ENCODE measurements around the gene PRSS2.

Gene PRSS2

DNA sequence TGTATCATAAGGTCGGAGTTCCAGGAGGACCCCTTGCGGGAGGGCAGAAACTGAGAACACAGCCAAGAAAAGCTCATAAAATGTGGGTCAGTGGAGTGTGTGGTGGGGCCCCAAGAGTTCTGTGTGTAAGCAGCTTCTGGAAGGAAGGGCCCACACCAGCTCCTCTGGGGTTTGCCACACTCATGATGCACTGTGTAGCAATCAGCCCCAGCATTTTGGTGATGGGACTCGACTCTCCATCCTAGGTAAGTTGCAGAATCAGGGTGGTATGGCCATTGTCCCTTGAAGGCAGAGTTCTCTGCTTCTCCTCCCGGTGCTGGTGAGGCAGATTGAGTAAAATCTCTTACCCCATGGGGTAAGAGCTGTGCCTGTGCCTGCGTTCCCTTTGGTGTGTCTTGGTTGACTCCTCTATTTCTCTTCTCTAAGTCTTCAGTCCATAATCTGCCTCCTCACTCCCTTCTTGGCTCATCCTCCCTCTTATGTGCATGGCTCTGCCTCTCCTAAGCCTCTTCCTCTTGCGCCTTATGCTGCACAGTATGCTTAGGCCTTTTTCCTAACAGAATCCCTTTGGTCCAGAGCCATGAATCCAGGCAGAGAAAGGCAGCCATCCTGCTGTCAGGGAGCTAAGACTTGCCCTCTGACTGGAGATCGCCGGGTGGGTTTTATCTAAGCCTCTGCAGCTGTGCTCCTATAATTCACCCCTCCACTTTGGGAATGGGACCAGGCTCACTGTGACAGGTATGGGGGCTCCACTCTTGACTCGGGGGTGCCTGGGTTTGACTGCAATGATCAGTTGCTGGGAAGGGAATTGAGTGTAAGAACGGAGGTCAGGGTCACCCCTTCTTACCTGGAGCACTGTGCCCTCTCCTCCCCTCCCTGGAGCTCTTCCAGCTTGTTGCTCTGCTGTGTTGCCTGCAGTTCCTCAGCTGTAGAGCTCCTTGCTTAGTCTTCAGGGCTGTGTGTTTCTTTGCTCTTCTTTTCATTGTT lies 17.8 kb downstream of the PRSS2 start:
- no peak for DNase-seq

DNA sequence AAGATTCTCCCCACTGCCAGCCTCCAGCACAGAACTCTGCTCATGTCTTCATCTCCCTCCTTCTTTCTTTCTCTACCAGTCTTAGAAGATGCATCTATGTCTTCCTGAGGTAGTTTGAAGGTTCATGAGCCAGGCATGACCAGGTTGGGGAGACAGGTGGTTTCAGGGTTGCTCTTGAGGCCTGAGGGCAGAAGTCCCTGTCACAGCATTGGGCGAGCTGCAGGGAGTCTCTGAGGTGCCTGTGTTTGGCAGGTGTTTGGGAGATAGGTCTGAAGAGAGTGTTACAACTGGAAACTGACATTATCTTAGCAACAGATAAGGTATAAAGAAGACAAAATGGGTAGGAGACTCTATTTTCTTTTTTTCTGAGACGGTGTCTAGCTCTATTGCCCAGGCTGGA lies 18.7 kb downstream of the PRSS2 start:
- no peak for DNase-seq

DNA sequence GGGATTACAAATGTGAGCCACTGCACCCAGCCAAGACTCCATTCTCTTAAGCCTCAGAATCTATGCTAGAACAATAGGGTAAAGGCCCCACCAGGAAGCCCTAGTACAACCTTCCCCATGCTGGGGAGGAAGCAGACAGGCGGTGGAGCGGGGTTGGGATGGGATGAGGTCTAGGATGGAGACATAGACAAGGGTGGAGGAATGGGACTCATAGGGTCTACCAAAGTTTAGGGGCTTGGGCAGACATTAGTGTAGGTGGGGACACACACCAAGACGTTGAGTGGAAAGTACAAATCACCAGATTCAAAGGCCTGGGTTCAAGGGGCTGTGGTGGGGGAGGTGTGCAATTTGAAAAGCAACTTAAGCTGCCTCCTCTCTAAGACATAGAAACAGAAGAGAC lies 19.3 kb downstream of the PRSS2 start:
- DNase-seq = no peak

DNA sequence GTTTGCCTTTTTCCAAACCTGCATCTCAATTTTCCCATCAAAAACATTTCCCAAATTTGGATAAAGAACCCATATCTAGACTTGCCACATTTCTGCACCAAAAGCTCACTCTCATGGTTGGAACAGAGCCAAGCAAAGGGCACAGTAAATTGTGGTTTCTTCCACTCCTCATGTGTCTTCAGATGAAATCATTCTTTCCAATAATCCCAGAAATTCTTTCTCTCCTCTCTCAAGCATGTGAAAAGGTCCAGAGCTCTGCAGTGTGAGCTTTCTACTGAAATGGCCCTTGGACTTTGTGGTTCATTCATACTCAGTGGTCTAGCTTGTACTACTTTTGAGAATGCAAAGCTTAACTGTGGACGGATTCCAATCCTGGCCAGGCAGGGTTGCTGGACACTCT lies 19.8 kb downstream of the PRSS2 start:
- no peak for DNase-seq

DNA sequence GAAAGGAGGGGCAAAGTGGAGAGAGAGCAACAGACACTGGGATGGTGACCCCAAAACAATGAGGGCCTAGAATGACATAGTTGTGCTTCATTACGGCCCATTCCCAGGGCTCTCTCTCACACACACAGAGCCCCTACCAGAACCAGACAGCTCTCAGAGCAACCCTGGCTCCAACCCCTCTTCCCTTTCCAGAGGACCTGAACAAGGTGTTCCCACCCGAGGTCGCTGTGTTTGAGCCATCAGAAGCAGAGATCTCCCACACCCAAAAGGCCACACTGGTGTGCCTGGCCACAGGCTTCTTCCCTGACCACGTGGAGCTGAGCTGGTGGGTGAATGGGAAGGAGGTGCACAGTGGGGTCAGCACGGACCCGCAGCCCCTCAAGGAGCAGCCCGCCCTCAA lies 20.7 kb downstream of the PRSS2 start:
- DNase-seq = no peak

DNA sequence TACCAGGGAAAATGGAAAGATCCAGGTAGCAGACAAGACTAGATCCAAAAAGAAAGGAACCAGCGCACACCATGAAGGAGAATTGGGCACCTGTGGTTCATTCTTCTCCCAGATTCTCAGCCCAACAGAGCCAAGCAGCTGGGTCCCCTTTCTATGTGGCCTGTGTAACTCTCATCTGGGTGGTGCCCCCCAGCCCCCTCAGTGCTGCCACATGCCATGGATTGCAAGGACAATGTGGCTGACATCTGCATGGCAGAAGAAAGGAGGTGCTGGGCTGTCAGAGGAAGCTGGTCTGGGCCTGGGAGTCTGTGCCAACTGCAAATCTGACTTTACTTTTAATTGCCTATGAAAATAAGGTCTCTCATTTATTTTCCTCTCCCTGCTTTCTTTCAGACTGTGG lies 21.4 kb downstream of the PRSS2 start:
- no peak for DNase-seq

DNA sequence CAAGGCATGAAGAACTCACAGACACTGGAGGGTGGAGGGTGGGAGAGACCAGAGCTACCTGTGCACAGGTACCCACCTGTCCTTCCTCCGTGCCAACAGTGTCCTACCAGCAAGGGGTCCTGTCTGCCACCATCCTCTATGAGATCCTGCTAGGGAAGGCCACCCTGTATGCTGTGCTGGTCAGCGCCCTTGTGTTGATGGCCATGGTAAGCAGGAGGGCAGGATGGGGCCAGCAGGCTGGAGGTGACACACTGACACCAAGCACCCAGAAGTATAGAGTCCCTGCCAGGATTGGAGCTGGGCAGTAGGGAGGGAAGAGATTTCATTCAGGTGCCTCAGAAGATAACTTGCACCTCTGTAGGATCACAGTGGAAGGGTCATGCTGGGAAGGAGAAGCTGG lies 21.8 kb downstream of the PRSS2 start:
- DNase-seq = no peak

DNA sequence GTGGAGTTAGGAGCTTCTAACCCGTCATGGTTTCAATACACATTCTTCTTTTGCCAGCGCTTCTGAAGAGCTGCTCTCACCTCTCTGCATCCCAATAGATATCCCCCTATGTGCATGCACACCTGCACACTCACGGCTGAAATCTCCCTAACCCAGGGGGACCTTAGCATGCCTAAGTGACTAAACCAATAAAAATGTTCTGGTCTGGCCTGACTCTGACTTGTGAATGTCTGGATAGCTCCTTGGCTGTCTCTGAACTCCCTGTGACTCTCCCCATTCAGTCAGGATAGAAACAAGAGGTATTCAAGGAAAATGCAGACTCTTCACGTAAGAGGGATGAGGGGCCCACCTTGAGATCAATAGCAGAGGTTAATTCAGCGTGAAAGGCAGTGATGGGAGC lies 22.4 kb downstream of the PRSS2 start:
- DNase-seq = no peak

DNA sequence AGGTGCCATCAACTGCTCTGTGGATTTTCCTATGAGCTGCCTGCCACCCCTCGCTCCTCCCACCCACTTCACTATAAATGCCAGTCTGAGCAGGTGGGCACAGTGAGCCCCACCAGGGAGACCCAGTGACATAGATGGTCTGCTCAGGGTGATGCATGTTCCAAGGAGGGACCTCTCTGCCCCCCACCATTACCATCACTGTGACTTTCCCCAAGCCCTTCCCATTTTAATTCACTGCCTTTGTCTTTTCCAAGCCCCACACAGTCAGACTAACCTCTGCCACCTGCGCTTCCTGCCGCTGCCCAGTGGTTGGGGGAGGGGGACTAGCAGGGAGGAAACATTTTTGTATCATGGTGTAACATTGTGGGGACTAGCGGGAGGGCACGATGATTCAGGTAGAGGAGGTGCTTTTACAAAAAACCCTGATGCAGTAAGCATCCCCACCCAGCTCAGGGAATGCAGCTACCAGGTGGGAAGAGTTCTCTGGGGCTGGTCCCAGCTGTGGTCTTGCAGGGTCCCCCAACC lies 24.6 kb downstream of the PRSS2 start:
- peak; percentile 77 for DNase-seq

DNA sequence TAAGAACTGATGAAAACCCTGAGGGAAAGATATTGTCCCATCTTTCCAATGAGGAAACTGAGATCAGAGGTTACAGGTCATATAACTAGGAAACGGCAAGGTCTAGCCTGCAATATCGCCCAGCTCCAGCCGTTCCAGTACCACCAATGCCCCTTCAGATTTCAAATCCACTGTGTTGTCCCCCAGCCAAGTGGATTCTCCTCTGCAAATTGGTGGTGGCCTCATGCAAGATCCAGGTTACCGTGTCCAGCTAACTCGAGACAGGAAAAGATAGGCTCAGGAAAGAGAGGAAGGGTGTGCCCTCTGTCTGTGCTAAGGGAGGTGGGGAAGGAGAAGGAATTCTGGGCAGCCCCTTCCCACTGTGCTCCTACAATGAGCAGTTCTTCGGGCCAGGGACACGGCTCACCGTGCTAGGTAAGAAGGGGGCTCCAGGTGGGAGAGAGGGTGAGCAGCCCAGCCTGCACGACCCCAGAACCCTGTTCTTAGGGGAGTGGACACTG lies 25.3 kb downstream of the PRSS2 start:
- DNase-seq = no peak

DNA sequence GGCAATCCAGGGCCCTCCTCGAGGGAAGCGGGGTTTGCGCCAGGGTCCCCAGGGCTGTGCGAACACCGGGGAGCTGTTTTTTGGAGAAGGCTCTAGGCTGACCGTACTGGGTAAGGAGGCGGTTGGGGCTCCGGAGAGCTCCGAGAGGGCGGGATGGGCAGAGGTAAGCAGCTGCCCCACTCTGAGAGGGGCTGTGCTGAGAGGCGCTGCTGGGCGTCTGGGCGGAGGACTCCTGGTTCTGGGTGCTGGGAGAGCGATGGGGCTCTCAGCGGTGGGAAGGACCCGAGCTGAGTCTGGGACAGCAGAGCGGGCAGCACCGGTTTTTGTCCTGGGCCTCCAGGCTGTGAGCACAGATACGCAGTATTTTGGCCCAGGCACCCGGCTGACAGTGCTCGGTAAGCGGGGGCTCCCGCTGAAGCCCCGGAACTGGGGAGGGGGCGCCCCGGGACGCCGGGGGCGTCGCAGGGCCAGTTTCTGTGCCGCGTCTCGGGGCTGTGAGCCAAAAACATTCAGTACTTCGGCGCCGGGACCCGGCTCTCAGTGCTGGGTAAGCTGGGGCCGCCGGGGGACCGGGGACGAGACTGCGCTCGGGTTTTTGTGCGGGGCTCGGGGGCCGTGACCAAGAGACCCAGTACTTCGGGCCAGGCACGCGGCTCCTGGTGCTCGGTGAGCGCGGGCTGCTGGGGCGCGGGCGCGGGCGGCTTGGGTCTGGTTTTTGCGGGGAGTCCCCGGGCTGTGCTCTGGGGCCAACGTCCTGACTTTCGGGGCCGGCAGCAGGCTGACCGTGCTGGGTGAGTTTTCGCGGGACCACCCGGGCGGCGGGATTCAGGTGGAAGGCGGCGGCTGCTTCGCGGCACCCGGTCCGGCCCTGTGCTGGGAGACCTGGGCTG lies 26.0 kb downstream of the PRSS2 start:
- no peak for DNase-seq

DNA sequence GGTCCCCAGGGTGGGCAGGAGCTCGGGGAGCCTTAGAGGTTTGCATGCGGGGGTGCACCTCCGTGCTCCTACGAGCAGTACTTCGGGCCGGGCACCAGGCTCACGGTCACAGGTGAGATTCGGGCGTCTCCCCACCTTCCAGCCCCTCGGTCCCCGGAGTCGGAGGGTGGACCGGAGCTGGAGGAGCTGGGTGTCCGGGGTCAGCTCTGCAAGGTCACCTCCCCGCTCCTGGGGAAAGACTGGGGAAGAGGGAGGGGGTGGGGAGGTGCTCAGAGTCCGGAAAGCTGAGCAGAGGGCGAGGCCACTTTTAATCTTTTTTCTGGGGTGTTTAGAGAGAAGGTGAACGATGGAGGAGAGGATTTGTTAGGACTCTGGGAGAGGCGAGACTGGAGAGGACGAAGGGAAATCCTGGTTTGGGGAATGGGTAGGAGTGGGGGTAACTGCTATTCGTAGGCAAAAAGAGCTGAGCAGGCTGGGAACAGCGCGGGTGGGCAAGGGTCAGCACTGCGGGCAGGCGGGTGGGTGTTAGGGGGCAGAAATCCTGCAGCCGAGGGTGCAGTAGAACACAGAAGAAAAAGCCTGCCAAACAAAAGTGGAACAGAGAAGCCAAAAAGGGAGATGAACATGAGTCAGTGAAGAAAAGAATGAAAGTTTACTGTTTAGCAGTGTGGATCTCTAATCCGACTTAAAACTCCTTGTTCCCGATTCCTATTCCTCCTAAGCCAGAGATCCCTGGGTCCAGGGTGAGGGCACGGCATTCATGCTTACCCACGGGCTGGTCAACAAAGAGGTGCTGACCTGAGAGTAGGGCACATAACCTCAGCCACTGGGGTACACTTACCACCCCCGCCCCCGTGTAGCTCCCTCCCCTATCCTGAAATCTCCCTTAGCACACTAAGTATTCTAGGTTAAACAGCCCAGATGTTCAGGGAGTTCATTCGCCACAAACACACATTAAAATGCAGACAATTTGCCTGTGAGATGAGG lies 26.9 kb downstream of the PRSS2 start:
- DNase-seq = no peak

DNA sequence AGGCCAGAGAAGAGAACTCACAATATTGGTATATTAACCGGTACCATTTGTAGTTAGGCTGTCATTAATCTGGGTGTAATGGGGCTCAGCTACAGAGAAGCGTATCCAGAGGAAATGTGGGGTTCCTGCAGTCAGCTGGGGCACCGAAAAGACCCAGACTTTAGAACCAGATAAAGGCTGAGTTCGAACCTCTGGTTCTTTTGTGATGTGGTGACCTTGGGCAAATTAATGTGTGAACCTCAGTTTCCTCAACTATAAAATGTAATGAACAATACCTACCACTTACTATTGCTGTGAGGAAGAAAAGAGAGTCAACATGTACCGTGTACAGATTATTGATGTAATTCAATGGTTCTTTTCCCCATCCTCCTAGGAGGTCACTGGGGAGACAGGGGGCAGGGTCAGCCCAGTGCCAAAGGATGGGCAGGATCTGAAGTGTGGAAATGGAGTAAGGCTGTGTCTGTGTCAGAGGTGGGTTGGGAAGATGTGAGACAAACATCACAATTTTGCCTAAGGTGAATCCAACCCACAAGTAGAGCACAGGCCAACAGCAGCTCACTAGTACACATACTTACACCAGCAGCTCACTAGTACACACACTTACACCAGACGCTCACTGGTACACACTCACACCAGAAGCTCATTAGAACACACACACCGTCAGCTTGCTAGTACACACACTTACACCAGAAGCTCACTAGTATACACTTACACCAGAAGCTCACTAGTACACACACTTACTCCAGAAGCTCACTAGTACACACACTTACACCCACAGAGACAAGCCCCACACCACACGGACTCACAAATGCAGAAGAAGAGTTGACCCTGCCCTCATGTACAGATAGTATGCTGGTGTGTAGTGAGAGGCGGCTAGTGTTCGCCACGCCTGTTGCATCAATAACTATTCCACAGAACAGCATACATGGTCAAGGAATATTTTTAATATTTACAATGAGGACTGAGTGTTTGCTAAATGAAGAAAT lies 28.0 kb downstream of the PRSS2 start:
- DNase-seq = no peak

DNA sequence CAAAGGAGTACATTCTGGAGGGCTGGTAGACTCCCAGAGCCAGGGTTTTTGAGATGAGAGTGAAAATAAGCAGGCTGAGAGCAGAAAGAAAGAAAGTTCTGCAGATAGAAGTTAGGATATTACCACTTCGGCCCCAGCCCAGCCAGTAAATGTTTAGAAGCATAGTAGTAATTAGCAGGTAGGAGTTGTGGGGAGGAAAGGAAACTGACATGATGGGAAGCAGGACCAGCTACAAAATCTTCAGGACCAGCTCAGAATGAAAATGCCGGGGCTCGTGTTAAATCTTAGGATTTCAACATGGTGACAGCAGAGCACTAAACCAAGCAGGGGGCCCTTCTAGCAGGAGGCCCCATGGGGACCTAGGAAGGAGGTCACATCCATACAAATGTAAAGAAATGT lies 28.7 kb downstream of the PRSS2 start:
- no peak for DNase-seq

DNA sequence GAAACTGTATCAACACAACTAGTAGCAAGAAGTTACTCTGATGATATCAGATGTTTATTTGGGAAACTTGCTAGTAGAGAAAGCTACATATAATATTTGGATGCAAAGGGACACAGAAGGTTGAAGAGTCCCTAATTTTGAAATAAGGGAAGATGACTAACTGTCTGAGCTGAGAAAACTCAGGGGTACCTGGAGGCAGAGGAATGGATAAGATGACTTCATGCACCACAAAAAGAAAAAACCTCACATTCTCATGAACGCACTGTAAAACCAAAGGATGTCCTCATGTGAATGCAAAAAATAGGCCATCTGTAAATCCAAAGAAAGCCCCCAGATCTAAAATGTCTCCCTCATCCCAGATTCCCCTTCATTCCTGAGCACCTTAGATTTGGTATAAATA lies 29.3 kb downstream of the PRSS2 start:
- no peak for DNase-seq

DNA sequence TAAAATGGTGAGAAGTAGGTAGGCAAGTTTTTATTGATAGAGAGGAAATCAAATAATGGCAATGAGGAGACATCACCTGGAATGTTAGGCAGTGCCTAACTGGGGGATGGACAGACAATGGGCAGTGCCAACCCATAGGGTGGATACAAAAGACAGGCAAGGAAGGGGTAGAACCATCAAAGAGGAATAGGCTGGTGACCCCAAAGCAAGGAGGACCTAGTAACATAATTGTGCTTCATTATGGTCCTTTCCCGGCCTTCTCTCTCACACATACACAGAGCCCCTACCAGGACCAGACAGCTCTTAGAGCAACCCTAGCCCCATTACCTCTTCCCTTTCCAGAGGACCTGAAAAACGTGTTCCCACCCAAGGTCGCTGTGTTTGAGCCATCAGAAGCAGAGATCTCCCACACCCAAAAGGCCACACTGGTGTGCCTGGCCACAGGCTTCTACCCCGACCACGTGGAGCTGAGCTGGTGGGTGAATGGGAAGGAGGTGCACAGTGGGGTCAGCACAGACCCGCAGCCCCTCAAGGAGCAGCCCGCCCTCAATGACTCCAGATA lies 30.0 kb downstream of the PRSS2 start:
- DNase-seq = no peak

DNA sequence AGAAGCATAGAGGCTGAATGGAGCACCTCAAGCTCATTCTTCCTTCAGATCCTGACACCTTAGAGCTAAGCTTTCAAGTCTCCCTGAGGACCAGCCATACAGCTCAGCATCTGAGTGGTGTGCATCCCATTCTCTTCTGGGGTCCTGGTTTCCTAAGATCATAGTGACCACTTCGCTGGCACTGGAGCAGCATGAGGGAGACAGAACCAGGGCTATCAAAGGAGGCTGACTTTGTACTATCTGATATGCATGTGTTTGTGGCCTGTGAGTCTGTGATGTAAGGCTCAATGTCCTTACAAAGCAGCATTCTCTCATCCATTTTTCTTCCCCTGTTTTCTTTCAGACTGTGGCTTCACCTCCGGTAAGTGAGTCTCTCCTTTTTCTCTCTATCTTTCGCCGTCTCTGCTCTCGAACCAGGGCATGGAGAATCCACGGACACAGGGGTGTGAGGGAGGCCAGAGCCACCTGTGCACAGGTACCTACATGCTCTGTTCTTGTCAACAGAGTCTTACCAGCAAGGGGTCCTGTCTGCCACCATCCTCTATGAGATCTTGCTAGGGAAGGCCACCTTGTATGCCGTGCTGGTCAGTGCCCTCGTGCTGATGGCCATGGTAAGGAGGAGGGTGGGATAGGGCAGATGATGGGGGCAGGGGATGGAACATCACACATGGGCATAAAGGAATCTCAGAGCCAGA lies 31.0 kb downstream of the PRSS2 start:
- no peak for DNase-seq

DNA sequence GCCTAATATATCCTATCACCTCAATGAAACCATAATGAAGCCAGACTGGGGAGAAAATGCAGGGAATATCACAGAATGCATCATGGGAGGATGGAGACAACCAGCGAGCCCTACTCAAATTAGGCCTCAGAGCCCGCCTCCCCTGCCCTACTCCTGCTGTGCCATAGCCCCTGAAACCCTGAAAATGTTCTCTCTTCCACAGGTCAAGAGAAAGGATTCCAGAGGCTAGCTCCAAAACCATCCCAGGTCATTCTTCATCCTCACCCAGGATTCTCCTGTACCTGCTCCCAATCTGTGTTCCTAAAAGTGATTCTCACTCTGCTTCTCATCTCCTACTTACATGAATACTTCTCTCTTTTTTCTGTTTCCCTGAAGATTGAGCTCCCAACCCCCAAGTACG lies 31.5 kb downstream of the PRSS2 start:
- DNase-seq = no peak

DNA sequence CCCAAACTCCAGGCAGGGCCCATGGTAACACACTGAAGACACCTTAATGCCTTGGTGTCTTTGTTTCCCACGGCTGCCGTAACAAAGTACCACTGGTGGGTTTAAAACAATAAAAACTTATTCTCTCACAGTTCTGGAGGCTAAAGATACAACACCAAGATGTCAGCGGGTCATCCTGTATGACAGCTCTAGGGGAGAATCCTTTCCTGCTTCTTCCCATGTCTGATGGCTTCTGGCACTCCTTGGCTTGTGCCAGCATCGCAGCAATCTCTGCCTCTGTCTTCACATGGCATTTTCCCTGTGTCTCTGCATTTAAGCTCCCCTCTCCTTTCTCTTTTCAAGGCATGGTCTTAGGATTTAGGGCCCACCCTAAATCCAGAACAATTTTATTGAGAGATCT lies 33.1 kb downstream of the PRSS2 start:
- DNase-seq = no peak

DNA sequence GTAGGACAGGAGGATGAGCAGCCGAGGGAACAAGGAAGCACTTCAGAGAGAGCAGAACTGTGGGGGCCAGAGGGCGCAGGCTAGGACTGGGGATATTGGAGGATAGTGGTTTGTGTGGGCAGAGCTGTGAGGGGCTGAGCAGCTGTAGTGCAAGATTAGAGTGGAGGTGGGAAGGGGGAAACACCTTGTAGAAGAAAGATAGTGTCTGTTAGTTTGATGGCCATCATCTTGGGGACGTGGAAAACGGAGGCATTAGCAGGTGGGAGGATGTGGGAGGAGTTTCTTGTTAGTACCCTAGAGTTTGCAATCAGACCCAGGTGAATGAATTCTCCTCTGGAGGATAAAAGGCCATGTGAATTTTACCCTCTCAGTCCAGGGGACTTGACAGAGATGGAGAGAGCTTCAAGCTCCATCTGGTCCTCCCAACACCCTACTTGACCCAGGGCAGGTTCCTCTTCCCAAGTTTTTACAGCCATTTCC lies 34.0 kb downstream of the PRSS2 start:
- DNase-seq = peak; percentile 64

Measured in stimulated activated CD4-positive, alpha-beta T cell treated with anti-CD3 and anti-CD28 coated beads, Interleukin-15, amount 100 ng/mL, for 24 hours (primary cell).